Stimulated activated CD8-positive, alpha-beta memory T cell treated with anti-CD3 and anti-CD28 coated beads, Interleukin-4, amount 100 ng/mL, for 1 hour (primary cell): ENCODE measurements around the gene OXSR1.
A peak's percentile ranks its signal among the peaks of the same experiment; 100 is the strongest.
"Not testable (repeated sequence)": the region's sequence is repeated elsewhere in the genome, so short reads cannot be mapped to it uniquely, and the experiment has no call there.

Experiments used
- DNase-seq, 2 donors: peaks; one replicate each; pipeline ENCODE4 v3.0.0-alpha.2; 2020; ENCODE audit warnings: low read depth in 2 of 2, low spot score in 1 of 2

The OXSR1 gene

DNA sequence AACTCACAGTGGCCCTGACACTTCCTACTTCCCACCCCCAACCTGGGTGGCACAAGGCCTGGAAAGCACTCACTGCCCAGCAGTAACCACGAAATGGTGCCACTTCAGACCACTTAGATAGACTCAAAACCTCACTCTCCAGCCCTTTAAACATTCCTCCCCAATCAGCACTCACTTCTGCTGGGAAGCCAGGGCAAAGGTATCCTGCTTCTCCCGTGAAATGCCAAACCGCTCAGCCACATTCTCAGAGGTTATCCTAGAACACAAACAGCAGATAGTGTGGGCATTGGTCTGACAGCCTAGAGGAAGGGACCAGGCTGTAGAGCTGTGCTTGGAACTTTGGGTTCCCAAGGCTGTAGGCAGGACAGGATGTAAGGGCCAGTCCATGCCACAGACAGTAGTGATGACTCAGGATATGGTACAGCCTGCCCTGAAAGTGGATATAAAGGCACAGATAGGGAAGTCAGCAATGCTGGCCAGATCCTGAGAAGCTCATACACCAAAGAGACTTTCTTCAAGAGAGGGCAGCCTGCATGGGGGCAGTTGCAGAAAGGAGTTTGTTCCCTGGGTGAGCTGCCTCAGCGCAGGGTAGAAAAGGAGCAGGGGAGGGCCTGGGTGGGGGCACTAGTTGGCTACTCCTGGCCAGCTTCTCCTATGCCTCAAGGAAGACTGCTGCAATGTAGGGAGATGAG lies 37.6 kb upstream of the OXSR1 start:
- DNase-seq: no peak

- DNase-seq: no peak
These were observed 37.1 kb upstream of the OXSR1 start for GRCh38 chr3:38128303-38128655.

GRCh38 chr3:38129058-38129457 lies 36.3 kb upstream of the OXSR1 start:
- no peak for DNase-seq

GRCh38 chr3:38130631-38131065 lies 34.7 kb upstream of the OXSR1 start:
- no peak for DNase-seq

DNA sequence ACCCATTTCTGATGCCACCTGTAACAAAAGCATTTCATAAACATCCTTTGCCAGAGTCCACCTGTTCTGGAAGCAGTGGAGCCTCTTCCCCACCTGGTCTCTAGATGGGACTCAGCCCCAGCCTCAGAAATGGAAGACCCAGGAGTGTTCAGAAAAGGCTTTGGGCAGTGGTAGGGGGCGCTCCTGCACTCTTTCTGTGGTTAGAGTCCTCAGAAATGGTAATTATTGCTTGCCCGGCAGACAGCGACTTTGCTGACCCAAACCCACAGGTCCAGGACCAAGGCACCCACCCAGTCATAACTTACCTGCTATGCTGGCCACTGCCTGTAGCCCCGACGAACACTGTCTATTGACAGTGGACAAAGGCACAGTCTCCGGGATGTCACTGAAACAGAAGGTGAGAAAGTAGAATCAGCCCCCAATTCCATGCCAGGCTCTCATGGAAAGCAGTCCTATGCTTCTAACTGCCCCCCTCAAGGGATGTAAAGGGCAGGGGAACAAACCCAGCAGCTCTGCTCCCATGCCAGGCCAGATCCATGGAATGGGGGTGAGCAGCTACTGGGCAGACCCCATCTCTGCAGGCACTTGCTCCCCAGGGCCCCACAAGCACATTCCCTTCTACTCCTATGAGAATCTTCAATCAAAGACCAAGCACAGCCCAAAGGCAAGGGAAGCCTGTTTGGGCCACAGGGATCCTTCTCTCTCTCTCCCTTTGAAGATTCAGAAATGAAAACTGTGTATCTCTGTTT lies 33.5 kb upstream of the OXSR1 start:
- no peak for DNase-seq

GRCh38 chr3:38133209-38133556 lies 32.2 kb upstream of the OXSR1 start:
- DNase-seq: no peak

DNA sequence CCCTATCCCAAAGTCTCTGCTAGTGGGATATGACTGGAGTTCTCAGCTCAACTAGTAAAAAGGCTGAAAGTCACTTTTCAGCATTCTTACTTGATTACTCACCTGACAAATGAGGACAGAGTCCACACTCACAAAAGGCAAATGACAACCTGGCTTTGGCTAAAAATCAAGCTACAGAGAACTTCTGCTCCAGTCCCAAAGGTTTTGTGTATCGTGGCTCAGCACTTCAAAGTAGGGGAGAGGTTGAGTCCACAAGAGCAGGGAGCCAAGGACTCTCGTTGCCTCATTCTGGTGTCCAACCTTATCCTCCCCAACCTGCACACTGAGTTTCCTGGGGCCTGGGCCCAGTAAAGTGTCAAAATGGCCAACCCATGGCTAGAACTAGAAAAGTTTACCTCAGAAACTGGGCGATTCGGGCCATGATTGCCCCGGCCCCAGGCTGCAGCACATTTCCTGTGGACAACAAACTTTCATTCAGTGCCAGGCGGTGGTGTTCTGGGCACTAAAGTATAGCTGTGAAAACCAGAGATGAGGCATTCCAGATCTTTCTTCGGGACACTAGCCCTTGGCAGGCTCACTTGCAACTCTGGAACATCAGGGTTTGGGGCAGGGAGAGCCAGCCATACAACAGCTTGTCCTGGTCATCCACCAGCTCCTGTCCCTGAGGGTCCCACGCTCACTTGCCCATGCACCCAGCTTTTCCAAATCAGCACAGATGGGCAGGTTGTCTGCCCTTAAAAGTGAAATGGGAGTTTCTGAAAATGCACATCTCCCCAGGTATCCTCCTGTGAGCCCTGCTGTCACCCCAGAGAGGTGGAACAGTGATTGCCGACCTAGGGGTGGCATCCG lies 31.6 kb upstream of the OXSR1 start:
- no peak for DNase-seq

GRCh38 chr3:38134517-38135143 lies 30.7 kb upstream of the OXSR1 start:
- not testable (repeated sequence) for DNase-seq

GRCh38 chr3:38135621-38136277 lies 29.6 kb upstream of the OXSR1 start:
- DNase-seq: not testable (repeated sequence)

DNA sequence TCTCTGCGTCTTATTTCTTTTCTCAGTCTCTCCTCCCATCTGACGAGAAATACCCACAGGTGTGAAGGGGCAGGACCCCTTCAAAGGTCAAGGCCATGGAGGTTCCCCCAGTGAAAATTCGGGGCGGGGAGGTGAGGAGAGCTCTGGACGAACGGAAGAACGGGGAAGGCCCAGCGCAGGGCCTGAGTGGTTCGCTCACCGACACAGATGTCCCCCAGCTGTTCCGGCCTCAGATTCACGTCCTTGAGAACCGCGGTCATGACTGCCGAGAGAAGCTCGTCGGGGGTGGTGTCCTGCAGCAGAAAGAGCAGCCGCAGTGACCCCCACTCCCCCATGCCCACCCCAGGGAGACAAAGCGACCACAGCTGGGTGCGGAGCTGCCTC lies 29.0 kb upstream of the OXSR1 start:
- DNase-seq: no peak

DNA sequence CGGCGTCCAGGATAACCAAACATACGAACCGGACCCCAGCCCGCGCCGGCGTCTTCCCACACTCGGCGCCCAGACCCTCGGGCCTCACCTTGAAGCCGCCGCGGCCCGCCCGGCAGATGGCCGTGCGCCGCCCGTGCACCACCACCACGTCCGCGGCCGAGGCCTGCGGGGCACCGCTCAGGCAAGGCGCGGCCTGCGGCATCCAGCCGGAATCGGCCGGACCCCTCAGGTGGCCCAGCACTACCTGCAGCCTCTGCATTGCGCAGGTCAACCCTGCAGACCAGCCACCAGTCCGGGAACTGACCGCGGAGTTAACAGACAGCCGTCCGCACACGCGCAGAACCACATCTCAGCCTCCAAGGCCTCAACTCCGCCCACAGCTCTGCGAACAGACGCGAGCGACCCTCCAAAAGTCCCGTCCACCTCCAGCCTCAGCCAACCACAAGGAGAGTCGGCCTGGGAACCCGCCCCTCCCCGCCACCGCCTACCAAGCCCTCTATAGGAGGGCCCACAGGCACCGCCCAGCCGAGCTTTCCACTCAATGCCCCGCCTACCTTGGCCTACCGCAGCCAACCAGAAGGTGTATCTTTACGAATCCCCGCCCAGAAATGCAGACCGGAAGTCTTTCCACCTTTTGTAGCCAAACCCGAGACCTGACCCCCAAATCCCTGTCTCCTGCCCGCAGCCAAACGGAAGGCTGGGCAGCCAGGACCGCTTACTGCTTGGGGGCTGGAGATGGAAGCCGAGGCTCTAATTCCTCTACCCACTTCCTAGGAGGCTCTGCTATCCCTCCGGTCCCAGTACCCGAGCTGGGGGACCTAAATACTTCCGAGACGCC lies 28.3 kb upstream of the OXSR1 start, which contains the start of gene ACAA1:
Gene ACAA1 (minus strand): TSS at position 351 of the 838 bp plus-strand sequence. CDS start 92 bp downstream, at position 259.
- DNase-seq: peak; percentile 94 to 96

GRCh38 chr3:38137615-38138348 lies 27.6 kb upstream of the OXSR1 start:
- no peak for DNase-seq

DNA sequence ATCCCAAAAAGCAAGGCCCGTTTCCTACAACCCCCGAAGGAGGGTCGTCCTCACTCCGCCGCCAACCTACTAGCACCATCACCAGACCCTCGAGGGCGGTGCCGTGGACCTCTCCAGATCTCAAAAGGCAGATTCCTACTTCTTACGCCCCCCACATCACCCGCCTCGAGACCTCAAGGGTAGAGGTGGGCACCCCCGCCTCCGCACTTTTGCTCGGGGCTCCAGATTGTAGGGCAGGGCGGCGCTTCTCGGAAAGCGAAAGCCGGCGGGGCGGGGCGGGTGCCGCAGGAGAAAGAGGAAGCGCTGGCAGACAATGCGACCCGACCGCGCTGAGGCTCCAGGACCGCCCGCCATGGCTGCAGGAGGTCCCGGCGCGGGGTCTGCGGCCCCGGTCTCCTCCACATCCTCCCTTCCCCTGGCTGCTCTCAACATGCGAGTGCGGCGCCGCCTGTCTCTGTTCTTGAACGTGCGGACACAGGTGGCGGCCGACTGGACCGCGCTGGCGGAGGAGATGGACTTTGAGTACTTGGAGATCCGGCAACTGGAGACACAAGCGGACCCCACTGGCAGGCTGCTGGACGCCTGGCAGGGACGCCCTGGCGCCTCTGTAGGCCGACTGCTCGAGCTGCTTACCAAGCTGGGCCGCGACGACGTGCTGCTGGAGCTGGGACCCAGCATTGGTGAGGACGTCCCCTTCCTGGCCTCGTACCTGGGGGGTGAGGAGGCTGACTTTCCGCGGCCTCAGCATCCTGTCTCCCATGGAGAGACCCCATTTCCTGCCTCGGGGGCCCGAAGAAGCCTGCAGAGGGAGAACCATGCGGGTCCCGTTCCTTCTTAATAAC lies 26.8 kb upstream of the OXSR1 start, which contains the start of gene MYD88:
Gene MYD88 (plus strand): TSS at position 313 of the 842 bp plus-strand sequence. CDS start 40 bp downstream, at position 353.
- peak; percentile 65 to 80 for DNase-seq

DNA sequence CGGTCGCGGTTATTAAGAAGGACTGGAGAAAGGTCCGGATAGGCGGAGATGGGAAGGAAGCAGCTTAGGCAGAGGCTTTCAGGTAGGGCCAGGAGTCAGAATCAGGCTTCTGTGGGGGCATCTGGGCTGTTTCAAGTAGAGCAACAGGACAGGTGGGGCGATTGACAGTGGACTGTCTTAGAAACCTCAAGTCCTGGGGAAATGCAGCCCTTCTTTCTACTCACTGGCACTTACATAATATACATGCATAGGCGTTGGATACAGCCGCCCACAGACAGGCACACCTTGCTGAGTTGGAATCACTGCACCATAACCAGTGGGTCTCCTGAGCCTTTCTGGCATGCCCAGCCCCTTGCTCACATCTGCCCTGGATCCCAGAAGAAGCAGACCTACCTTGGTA lies 26.1 kb upstream of the OXSR1 start:
- no peak for DNase-seq

DNA sequence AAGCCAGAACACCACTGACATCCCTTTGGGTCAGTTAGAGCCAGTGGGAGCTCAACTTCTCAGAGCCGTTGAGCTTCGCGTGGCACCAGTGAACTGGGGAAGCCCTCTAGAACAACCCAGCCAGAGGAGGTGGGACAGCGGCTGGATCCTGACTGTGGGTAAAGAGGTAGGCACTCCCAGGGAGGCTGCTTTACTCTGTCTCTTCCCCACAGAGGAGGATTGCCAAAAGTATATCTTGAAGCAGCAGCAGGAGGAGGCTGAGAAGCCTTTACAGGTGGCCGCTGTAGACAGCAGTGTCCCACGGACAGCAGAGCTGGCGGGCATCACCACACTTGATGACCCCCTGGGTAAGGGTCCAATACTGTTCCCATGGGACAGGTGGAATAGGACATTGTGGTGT lies 25.7 kb upstream of the OXSR1 start:
- no peak for DNase-seq

DNA sequence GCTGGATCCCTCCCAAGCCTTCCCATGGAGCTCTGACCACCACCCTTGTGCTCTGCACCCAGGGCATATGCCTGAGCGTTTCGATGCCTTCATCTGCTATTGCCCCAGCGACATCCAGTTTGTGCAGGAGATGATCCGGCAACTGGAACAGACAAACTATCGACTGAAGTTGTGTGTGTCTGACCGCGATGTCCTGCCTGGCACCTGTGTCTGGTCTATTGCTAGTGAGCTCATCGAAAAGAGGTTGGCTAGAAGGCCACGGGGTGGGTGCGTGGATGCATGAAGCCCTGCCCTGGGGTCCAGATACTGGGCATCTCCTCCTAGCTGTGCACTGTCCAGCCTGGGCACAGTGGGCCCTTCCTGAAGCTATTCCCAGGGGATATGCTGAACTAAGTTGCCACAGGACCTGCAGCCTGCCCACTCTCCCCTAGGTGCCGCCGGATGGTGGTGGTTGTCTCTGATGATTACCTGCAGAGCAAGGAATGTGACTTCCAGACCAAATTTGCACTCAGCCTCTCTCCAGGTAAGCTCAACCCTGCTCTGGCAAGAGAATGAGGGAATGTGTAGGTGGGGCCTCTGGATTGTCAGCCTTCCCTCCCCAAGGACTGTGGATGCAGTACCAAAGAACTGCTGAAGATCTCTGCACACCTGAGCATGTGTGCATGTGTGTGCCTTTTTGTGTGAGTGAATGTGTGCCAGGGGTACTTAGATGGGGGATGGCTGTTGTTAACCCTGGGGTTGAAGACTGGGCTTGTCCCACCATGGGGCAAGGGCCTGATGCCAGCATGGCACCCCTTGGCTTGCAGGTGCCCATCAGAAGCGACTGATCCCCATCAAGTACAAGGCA lies 24.8 kb upstream of the OXSR1 start:
- no peak for DNase-seq
